ENCODE data around the gene IMPG1.

IMPG1 gene

GRCh38 chr6:75892384-75892783 lies 180.1 kb downstream of the IMPG1 start:
- DNase-seq (ENCODE audit: low spot score), result no peak

GRCh38 chr6:75884822-75885221 lies 187.6 kb downstream of the IMPG1 start:
- DNase-seq (ENCODE audit: low spot score), result no peak

- peak; percentile 66 for DNase-seq (ENCODE audit: low spot score)
Measured at GRCh38 chr6:75882734-75883133, 189.7 kb downstream of the IMPG1 start.

- DNase-seq (ENCODE audit: low spot score), result no peak
Measured at GRCh38 chr6:75880305-75880704, 192.2 kb downstream of the IMPG1 start.

- DNase-seq (ENCODE audit: low spot score), result no peak
Measured at GRCh38 chr6:75876152-75876551, 196.3 kb downstream of the IMPG1 start.

- DNase-seq (ENCODE audit: low spot score), result no peak
Measured at GRCh38 chr6:75874224-75874623, 198.2 kb downstream of the IMPG1 start.
